GM12878 (cell line): Measurements from ENCODE around the gene ZFP64. TPM values are rescaled to one million over a fixed set of nuclear protein-coding genes. Genes with fewer than 3 reads are reported as not detected.

Experiments
- CHD2 ChIP-seq: IDR thresholded peaks from 2 replicates; pipeline ENCODE4 v1.6.1; 2011; ENCODE audit warnings: low read depth, low read length, improper control_type of control experiment, borderline replicate concordance
- E4F1 ChIP-seq: fragments of 450-650 bp; IDR thresholded peaks from 2 replicates; pipeline ENCODE4 v1.6.1; 2018; ENCODE audit warnings: borderline replicate concordance, mild to moderate bottlenecking; ENCODE audit not compliant: partially characterized antibody
- EED ChIP-seq: sonication (generic); IDR thresholded peaks from 2 replicates; pipeline ENCODE4 v1.6.1; 2016; ENCODE audit warnings: antibody characterized with exemption, low read depth
- MYB ChIP-seq: fragments of 150-350 bp; IDR thresholded peaks from 2 replicates; pipeline ENCODE4 v1.6.1; 2014; ENCODE audit warnings: mild to moderate bottlenecking, low read depth, low read length, borderline replicate concordance
- TARDBP ChIP-seq: IDR thresholded peaks from 2 replicates; pipeline ENCODE4 v1.6.1; 2016; ENCODE audit warnings: borderline replicate concordance
- WRNIP1 ChIP-seq: IDR thresholded peaks from 2 replicates; pipeline ENCODE4 v1.6.1; 2011; ENCODE audit warnings: low read depth, low read length, improper control_type of control experiment, borderline replicate concordance
- polyA plus RNA-seq, 11 experiments: library from polyadenylated mRNA; depleted of rRNA in 4 of 11; unstranded in 6 of 11; stranded (reverse) in 5 of 11; fragments of >200 nt; fragmentation: Nextera tagmentation in 4 of 11; fragmentation: Illumina TruSeq in 1 of 11; extraction: Ambion mirVana in 4 of 11; extraction: Trizol in 1 of 11; gene quantifications; 1 replicate in 1 of 11; 2 replicates in 10 of 11; pipeline versions ENCODE4 v1.2.1 to v1.2.3, GENCODE V29; 2011 to 2016; ENCODE audit warnings: inconsistent platforms in 2 of 11, missing spikeins in 2 of 11, low read depth in 1 of 11
- total RNA-seq, 4 experiments: library from RNA; depleted of rRNA in 3 of 4; stranded (reverse); fragments of >200 nt in 3 of 4; fragmentation: Illumina TruSeq in 1 of 4; extraction: Trizol in 1 of 4; gene quantifications; 2 replicates each; pipeline versions ENCODE4 v1.2.1 to v1.2.3, GENCODE V29; 2013 to 2021
- TF ChIP-seq, protein P1 (sequence below), 3 experiments: IDR thresholded peaks in 2 of 3; conservative IDR thresholded peaks in 1 of 3; 2 replicates each; pipeline ENCODE4 v1.5.1; 2011; ENCODE audit warnings: low read depth in 3 of 3, low read length in 3 of 3, mild to moderate bottlenecking in 3 of 3, control low read depth in 2 of 3, moderate library complexity in 2 of 3, inconsistent platforms in 1 of 3, mixed read lengths in 1 of 3; ENCODE audit not compliant: control insufficient read depth in 2 of 3, insufficient read depth in 1 of 3; ENCODE audit errors: extremely low read depth in 1 of 3
- TF ChIP-seq, protein P2 (sequence below): fragments of 150-350 bp; IDR thresholded peaks from 2 replicates; pipeline ENCODE4 v1.6.1; 2016; ENCODE audit warnings: low read depth, low read length
- TF ChIP-seq, protein P3 (sequence below): IDR thresholded peaks from 2 replicates; pipeline ENCODE4 v1.6.1; 2012; ENCODE audit warnings: low read length, inconsistent platforms

Gene ZFP64
- total and polyA plus RNA-seq, 10 of the 15 experiments (the other 5 are each of a cell fraction or from before 2014, with no cell fraction given) = 2.3 to 21.8 (median 11.8) TPM

- TF ChIP-seq E4F1 (no peak), EED (no peak), WRNIP1 (0 out of 2 replicates have a peak, but pooled peaks have one; percentile 35), TARDBP (no peak), CHD2 (no peak), MYB (no peak)
- TF ChIP-seq, protein P1, sequence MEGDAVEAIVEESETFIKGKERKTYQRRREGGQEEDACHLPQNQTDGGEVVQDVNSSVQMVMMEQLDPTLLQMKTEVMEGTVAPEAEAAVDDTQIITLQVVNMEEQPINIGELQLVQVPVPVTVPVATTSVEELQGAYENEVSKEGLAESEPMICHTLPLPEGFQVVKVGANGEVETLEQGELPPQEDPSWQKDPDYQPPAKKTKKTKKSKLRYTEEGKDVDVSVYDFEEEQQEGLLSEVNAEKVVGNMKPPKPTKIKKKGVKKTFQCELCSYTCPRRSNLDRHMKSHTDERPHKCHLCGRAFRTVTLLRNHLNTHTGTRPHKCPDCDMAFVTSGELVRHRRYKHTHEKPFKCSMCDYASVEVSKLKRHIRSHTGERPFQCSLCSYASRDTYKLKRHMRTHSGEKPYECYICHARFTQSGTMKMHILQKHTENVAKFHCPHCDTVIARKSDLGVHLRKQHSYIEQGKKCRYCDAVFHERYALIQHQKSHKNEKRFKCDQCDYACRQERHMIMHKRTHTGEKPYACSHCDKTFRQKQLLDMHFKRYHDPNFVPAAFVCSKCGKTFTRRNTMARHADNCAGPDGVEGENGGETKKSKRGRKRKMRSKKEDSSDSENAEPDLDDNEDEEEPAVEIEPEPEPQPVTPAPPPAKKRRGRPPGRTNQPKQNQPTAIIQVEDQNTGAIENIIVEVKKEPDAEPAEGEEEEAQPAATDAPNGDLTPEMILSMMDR (IDR thresholded peaks at IDR 0.05 in 2 of 3, conservative IDR thresholded peaks at IDR 0.05 in 1 of 3; ENCODE audit: control insufficient read depth in 2 of 3, extremely low read depth in 1 of 3, insufficient read depth in 1 of 3, low read depth in 3 of 3, low read length in 3 of 3) = peak; percentile 6 to 48 (median 37); a peak in 3 of 6 replicates
- TF ChIP-seq, protein P2, sequence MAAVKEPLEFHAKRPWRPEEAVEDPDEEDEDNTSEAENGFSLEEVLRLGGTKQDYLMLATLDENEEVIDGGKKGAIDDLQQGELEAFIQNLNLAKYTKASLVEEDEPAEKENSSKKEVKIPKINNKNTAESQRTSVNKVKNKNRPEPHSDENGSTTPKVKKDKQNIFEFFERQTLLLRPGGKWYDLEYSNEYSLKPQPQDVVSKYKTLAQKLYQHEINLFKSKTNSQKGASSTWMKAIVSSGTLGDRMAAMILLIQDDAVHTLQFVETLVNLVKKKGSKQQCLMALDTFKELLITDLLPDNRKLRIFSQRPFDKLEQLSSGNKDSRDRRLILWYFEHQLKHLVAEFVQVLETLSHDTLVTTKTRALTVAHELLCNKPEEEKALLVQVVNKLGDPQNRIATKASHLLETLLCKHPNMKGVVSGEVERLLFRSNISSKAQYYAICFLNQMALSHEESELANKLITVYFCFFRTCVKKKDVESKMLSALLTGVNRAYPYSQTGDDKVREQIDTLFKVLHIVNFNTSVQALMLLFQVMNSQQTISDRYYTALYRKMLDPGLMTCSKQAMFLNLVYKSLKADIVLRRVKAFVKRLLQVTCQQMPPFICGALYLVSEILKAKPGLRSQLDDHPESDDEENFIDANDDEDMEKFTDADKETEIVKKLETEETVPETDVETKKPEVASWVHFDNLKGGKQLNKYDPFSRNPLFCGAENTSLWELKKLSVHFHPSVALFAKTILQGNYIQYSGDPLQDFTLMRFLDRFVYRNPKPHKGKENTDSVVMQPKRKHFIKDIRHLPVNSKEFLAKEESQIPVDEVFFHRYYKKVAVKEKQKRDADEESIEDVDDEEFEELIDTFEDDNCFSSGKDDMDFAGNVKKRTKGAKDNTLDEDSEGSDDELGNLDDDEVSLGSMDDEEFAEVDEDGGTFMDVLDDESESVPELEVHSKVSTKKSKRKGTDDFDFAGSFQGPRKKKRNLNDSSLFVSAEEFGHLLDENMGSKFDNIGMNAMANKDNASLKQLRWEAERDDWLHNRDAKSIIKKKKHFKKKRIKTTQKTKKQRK = no peak
- TF ChIP-seq, protein P3, sequence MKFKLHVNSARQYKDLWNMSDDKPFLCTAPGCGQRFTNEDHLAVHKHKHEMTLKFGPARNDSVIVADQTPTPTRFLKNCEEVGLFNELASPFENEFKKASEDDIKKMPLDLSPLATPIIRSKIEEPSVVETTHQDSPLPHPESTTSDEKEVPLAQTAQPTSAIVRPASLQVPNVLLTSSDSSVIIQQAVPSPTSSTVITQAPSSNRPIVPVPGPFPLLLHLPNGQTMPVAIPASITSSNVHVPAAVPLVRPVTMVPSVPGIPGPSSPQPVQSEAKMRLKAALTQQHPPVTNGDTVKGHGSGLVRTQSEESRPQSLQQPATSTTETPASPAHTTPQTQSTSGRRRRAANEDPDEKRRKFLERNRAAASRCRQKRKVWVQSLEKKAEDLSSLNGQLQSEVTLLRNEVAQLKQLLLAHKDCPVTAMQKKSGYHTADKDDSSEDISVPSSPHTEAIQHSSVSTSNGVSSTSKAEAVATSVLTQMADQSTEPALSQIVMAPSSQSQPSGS = no peak
Measured at GRCh38 chr20:52191916-52192718, 538 bp upstream of the ZFP64 start (continued).
